ELR (cell line): ENCODE measurements around the gene IGFL3.
"Not testable (repeated sequence)": the region's sequence is repeated elsewhere in the genome, so short reads cannot be mapped to it uniquely, and the experiment has no call there.

Experiments
- DNase-seq: peaks from one replicate; pipeline ENCODE4 v3.0.0-alpha.2; 2015; ENCODE audit warnings: low read depth

The IGFL3 gene

DNA sequence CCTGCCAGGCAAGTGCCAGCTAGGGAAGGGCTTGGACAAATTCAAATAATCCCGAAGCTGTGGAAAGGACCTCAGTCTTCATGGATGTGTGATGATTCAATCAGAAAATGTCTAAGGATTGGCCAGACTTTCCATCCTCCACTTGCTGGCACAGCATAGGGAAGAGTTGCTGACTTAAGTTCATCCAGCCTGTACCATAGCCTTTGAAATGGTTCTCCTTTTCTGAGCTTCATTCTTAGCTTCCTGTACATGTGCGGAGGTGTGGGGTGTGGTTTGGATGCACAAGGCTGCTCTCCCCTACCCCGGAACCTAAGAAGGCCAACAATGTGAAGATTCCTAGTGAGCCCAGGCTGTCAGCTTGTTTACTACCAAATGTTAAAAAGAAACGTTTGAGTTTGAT, 959 bp upstream of the IGFL3 start:
- DNase-seq: no peak

DNA sequence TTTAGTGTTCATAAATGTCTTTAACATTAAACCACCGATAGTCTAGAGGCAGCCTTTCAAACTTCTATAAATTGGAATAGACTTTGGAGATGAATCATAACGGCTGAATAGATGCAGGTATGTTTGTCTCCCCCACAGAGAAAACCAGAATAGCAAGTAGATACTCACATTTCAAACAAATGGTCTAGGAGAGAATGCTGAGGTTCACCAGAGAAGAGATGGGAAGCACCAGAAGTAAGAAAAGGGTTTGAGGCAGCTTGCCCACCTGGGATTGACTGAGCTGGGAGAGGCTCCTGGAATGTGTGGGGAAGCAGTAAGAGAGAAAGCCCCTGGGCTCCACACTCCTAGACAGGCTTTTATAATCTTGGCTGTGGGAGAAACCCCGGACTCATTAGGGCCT, 6.4 kb downstream of the IGFL3 start:
- DNase-seq: no peak

DNA sequence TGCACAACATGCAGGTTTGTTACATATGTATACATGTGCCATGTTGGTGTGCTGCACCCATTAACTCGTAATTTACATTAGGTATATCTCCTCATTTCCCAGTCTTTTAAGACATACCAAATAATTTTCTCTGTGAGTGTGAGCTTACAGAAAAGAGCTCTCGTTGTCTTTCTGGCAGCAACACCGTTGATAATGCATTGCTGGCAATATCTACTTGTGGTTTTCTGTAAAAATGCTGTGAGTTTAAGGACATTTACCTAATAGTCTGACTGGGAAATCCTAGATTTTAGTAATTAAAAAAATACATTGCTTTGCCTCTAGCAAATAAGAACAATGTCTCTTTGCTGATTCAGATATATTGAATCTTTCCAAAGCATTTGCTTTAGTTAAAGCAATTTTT, 8.4 kb downstream of the IGFL3 start:
- no peak for DNase-seq

DNA sequence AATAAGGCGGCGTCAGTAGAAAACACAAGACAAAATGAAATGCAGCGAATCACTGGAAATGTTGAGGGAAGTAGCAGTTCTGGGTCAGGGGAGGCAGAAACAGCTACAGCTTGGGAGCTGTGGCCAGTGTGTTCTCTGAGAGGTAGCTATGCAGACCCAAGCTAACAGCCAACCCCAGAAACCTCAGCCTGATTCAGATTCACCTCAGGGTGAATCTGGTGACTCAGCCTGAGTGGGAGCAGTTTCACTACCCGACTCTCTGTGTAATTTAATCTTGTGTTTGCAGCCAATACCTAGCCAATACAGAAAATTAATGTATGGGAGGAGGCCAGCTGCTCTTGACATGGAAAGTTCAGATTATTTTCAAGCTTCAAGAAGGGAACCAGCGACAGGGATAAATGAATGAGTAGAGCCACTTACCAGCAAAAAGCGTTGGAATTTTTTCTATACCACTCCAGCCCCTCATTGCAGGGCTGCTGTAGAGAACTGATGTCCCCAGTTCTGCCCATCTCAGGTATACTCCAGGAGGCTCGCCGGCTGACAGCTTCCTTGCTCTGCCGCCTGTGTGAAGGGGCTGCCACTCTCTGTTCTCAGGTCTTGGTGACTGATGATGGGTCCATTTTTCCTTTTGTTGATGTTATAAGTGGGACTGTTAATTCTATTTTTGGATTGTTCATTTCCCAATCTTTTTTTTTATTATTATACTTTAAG, 8.9 kb downstream of the IGFL3 start:
- peak; percentile 73 for DNase-seq

DNA sequence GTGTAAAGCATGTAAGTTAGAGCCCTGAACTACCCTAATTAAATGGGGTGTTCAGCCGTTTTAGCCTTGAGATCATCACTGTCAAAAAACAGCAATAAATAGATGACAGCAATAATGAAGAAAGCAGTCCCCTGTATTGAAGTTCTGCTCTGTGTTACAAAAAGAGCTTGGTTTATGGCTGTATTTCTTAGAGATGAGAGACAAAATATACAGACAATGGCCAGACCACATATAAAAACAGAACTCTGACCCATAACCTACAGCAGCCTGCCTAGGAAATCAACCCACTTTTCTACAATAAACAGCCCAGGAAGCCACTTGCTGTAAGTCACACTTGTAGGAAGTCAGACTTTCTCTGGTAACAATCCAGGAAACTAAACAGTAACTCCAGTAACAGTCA, 10.8 kb downstream of the IGFL3 start:
- DNase-seq: no peak

DNA sequence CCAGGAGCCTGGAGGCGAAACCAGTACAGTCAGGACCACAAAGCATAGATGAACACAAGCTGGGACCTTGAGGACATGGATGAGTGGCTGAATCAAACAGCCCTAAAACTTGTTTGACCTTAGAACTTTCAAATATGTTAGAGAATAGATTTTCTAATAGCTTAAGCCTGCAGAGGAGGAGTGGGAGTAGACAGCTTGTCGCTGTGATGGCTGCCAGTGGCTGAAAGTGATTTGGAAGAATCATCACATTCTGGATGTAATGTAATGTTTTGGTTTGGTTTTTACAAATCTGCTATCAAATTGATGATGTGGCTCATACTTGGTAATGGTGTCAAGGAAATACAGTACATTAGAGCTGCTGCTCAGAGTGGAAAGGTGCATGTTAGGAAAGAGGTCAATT, 12.0 kb downstream of the IGFL3 start:
- no peak for DNase-seq

DNA sequence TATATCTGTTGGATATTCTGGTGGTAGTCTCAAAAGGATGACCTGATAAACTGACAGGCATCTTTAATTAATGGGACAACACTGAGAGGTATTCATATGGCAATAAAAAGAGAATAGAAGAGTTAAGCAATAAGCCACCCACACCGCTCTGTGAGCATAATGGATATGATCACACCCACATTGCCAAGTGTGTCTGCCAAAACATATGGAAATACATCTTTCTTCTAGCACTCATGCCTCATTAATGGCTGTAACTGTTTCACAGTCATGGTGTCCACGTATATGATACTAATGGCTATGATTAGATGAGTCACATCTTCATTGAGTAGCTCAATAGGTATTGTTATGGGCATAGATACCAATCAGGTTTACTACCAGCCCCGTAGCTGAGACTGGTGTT, 13.1 kb downstream of the IGFL3 start:
- no peak for DNase-seq

DNA sequence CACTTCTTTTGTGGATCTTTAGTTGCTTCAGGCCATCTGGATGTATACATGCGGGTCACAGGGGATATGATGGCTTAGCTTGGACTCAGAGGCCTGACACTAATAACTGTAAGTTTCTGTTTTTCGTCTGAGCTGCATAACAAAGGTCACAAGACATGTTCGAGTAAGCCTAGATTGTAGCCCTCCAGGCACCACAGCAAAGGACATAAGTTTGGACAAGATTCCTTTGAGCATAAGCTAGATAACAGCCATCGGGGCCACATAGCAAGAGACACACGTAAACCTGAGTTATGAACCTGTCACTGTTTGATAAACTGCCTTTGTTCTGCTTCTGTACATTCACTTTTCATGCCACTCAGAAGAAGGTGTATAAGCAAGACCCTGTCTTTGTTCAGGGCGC, 14.6 kb downstream of the IGFL3 start:
- DNase-seq: no peak

DNA sequence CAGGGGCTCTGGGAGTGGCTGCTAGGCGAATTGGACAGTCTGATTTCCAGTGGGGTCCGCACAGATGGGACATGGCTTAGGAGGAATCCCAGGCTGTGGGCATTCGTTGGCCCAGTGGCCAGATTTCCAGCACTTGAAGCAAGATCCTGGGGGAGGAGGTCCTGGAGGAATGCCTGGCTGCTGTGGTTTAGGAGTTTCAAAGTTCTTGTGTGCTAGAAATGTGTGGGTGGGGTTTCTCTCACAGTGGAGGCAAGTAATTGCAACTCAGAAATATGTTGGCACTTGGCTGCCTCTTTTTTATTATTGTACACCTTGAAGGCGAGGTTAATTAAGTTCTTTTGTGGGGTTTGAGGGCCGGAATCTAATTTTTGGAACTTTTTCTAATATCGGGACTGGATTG, 17.1 kb downstream of the IGFL3 start:
- no peak for DNase-seq

DNA sequence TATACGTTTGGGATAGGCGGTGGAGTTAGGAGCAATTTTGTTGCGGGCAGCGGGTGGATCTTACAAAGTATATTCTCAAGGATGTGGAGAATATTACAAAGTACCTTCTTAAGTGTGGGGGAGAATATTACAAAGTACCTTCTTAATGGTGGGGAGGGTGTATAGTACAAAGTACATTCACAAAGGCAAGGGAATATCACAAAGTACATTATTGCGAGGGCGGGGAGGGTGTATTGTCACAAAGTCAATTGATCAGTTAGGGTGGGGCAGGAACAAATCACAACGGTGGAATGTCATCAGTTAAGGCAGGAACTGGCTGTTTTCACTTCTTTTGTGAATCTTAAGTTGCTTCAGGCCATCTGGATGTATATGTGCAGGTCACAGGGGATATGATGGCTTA, 22.2 kb downstream of the IGFL3 start:
- DNase-seq: not testable (repeated sequence)

DNA sequence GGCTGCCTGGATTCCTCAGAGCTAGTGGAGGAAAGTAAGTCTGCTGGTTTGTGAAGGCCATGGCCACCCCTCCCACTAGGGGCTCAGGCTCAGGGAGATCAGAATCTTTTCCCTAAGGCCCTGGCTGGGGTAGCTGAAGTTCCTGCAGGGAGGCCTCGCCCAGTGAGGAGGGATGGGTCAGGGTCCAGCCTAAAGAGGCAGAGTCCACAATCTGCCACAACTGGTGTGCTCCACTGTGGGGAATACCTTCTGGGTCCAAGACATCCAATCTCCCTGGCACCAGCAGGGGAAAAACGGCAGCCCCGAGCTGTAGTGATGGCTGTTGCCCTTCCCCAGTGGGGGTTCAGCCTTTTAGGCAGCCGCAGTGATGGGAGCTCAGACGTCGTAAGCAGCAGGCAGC, 23.2 kb downstream of the IGFL3 start:
- no peak for DNase-seq

DNA sequence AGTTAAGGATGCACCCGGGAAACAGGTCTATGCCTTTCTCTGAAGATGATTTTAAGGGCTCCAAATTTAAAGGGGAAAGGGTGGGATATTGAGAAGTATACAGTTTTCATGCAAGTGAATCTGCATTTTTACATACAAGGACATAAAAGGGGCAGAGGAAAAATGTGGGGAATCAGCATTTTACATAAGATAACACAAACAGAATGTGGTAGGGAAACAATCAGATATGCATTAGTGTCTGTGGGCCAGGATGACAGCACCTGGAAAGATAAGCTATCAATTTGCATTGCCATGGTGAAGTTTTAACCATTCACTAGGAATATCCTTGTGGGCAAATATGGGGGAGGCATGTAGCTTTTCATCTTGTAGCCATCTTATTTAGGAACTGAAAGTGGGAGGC, 24.1 kb downstream of the IGFL3 start:
- DNase-seq: no peak

DNA sequence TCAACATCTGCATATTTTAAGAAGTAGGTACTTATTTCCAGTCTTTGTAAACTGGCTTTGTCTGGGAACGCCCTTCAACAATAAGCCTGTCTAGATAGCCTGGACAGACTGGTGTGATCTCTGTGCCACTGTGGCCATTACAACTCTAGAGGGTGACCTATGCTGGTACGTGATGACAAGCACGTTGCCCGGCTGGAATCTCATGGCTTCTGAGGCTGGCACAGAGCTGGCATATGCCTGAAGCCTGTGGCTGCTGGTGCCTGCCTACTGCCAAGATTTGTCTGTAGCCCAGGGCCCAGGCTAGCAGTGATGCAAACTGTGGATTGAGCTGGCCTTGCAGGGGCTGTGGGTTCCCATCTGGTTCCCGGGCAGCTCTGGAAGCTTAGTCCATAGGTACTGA, 34.0 kb downstream of the IGFL3 start:
- DNase-seq: no peak

DNA sequence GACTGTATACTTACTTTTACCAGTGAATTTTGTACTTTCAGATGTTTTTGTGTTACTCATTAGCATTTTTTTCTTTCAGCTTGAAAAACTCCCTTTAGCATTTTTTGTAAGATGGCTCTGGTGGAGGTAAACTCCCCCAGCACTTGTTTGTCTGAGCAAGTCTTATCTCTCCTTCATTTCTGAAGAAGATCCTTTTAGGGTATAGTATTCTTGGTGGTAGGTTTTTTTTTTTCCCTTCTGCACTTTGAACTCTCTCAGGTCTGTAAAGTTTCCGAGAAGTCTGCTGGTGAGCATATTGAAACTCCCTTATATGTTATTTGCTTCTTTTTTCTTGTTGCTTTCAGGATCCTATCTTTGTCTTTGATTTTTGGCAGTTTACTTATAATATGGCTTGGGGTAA, 35.1 kb downstream of the IGFL3 start:
- DNase-seq: no peak

DNA sequence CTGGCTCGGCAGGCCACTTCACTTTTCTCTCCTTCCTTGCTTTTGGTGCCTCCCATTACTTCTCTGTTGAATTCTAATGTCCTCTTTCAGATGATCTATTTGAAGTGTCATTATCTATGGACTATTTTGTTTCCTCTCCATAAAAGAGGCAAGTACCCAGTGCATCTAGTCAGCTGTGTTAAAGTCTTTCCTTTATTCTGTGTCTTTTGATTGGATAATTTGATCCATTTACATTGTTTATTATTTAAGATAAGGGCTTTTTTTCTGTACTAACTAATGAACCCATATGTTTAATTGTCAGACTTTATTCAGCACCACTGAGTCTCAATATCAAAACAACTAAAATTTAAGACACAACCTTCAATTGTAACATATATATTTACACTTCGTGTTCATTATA, 36.4 kb downstream of the IGFL3 start:
- DNase-seq: no peak

DNA sequence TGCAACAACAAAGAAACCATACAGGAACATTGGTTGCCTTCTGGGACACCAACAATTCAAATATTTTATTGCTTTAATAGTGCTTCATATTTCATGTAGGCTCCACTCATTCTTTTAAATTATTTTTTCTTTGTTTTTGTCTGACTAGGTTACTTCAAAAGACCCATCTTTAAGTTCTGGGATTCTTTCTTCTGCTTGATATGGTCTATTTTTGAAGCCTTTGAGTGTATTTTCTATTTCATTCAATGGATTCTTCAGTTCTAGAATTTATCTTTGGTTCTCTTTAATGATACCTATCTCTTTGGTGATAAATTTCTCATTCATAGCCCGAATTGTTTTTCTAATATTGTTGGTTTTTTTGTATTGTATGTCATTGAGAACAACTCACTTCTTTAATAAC, 38.6 kb downstream of the IGFL3 start:
- no peak for DNase-seq

DNA sequence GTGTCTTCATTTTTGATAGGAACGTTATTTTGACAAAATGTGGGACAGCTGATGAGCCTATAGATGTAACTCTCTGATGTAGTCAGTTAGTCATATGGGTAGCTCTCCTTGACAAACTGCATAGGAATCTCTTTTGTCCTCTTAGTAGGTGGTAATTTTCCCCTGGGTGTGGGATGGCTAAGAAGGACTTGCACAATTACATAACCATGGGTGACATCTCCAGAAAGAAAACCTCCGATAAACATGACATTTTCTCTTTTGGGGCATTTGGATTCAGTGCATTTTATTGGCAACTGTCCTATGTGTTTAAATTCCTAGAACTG, 41.8 kb downstream of the IGFL3 start:
- DNase-seq: peak; percentile 39

DNA sequence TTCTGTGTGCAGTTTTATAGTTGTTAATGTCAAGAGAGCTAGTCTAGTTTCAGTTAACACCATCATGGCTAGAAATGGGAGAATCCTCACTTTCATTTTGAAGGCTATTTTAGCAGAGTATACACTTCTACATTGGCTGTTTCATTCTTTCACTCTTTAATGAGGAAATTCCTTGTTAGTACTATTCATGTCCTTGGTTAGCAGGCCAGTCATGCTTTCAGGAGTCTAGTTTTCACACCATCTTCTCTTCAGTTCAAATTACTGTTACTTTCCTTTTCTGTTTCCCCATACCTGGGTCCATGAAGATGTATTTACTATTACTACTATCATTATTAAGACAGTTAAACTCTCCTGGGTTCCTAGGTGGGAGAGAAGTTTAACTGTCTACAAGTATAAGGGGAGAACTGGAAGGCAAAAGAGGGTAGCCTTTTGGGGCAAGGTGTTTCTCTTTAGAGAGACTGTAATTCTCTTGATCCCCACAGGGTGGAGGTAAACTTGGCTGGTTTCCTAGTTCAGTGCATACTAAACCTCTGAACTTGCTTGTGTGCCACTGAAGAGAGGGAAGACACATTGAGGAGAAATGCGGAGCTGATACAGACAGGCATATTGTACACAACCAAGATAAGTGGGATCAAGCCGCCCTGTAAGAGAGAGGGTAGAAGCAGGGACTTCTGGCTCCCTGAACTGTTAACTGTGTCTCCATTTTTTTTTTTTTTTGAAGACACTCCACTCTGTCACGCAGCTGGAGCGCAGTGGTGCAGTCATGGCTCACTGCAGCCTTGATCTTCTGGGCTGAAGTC, 42.4 kb downstream of the IGFL3 start:
- peak; percentile 73 for DNase-seq

DNA sequence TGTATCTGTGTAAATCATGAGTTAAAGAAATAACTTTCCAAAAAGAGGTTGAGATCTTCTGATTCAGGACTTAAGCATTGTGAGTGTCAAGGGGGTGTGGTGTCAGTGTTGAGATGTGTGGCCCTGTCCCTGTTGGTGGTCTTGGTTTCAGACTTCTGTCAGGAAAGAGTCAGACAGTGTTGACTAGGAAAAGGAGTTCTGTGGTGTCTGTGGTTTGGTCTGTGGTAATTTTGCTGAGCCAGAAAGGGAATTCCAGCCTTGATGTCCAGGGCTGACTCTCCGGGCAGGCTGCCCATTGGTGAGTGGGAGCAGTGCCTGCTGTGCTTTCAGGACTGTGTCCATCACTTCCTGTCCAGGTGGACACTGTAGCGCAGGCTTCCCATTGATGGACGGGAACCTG, 43.9 kb downstream of the IGFL3 start:
- peak; percentile 76 for DNase-seq

DNA sequence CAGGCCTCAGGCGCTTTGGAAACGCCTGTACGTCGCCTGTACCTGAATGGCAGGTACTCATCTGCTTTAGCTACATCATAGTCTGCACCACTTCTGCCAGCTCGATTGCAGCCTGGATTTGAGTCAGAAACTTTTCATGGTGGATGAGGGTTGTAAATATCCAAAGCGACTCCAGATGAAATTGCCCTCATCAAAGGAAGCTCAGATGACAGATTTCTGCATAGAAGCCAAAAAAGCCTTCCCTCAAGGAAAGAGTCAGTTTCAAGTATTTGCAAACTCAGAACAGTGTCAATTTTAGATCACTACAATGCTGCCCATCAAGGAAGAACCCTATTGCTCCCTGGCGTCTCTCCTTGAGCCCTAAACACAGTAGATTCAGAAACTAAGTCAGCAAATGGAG, 44.9 kb downstream of the IGFL3 start:
- no peak for DNase-seq

DNA sequence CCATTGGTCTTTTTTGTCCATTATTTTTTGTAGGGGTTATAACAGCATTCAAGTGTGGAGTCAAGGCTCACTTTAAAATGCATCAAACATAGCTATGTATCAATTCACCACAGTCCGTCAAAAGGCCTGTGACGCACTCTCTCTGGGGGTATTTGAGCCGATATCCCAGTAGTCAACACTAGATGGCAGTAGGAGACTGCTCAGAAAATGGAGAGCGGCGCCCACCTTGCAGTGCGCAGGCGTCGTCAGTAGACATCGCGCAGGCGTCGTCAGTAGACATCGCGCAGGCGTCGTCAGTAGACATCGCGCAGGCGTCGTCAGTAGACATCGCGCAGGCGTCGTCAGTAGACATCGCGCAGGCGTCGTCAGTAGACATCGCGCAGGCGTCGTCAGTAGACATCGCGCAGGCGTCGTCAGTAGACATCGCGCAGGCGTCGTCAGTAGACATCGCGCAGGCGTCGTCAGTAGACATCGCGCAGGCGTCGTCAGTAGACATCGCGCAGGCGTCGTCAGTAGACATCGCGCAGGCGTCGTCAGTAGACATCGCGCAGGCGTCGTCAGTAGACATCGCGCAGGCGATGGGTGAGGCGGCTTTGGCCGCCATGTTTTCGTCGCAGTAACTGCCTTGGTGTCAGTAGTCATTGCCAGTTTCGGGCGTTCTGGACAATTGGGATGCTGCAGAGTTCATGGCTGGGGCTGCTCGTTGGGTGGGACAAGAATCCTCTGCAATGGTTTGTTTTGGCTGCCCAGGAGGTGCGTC, 45.7 kb downstream of the IGFL3 start:
- DNase-seq: peak; percentile 55

DNA sequence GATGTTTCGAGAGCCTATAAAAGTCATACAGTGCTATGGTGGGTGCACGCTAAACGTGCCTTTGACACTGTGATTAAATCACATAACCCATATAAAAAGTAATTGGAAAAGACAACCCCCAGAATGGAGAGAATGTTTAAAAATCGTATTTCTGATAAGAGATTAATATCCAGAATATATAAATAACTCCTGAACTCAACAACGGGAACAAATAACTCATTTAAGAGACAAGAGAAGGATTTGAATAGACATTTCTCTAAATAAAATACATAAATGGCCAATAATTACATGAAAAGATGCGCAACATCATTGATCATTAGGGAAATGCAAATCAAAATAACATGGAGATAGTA, 46.7 kb downstream of the IGFL3 start:
- no peak for DNase-seq
